Stimulated activated CD4-positive, alpha-beta T cell treated with anti-CD3 and anti-CD28 coated beads, Interleukin-15, amount 100 ng/mL, for 48 hours (primary cell): ENCODE results near the gene FTH1.

Experiments used
- DNase-seq, 2 donors: peaks; one replicate each; pipeline ENCODE4 v3.0.0-alpha.2; 2020; ENCODE audit warnings: low read depth in 2 of 2

The FTH1 gene

GRCh38 chr11:61917334-61918109 lies 49.9 kb downstream of the FTH1 start, which contains the start of gene RAB3IL1:
TSS of gene RAB3IL1 (minus strand) at chr11:61917566. CDS start at chr11:61917367, 199 bp downstream.
- DNase-seq, result no peak

GRCh38 chr11:61916737-61917333 lies 50.6 kb downstream of the FTH1 start:
- DNase-seq, result no peak

GRCh38 chr11:61914471-61915171 lies 52.8 kb downstream of the FTH1 start:
- no peak for DNase-seq
